Keratinocyte (primary cell): ENCODE results near the gene ZFP36L2. TPM values are rescaled to one million over a fixed set of nuclear protein-coding genes. Genes with fewer than 3 reads are reported as not detected.

Source experiments
- DNase-seq: peaks from one replicate; pipeline ENCODE4 v3.0.0-alpha.2; 2011; ENCODE audit warnings: low read depth, missing footprints, low spot score
- FAIRE-seq: peaks from 2 replicates; lab custom pipeline; 2011; peaks lifted over from hg19 to GRCh38; lab: Jason Lieb, UNC
- H2AFZ ChIP-seq: 2 replicates; pipeline ENCODE4 v1.6.0; 2012; ENCODE audit warnings: low read length, control low read depth, inconsistent platforms; ENCODE audit not compliant: control insufficient read depth
- H3K27ac ChIP-seq: 2 replicates; pipeline ENCODE4 v1.5.1; 2011; ENCODE audit warnings: low read length; ENCODE audit not compliant: control insufficient read depth, insufficient read depth
- H3K27me3 ChIP-seq: 3 replicates; pipeline ENCODE4 v1.6.0; 2011; ENCODE audit warnings: low read length; ENCODE audit not compliant: control insufficient read depth, insufficient read depth; ENCODE audit errors: extremely low read depth
- H3K36me3 ChIP-seq, 2 experiments: 2 replicates in 1 of 2; 3 replicates in 1 of 2; pipeline ENCODE4 v1.5.1; 2011; ENCODE audit warnings: low read length in 2 of 2, mild to moderate bottlenecking in 1 of 2; ENCODE audit not compliant: control insufficient read depth in 2 of 2, insufficient read depth in 2 of 2; ENCODE audit errors: extremely low read depth in 1 of 2
- H3K4me1 ChIP-seq: 3 replicates; pipeline ENCODE4 v1.5.1; 2011; ENCODE audit warnings: low read length; ENCODE audit not compliant: control insufficient read depth, insufficient read depth; ENCODE audit errors: extremely low read depth
- H3K4me2 ChIP-seq: 3 replicates; pipeline ENCODE4 v1.6.0; 2011; ENCODE audit warnings: low read depth, low read length; ENCODE audit not compliant: control insufficient read depth, insufficient read depth; ENCODE audit errors: extremely low read depth
- H3K4me3 ChIP-seq, 3 experiments: fragments of 200-600 bp in 1 of 3; sonication (generic) in 1 of 3; 2 replicates in 2 of 3; 3 replicates in 1 of 3; pipeline ENCODE4 v1.5.1; 2011 to 2016; ENCODE audit warnings: low read length in 3 of 3, mild to moderate bottlenecking in 3 of 3, control low read depth in 2 of 3, inconsistent platforms in 1 of 3, low read depth in 1 of 3, mixed read lengths in 1 of 3, mixed run types in 1 of 3, moderate library complexity in 1 of 3; ENCODE audit not compliant: control insufficient read depth in 2 of 3, insufficient read depth in 2 of 3; ENCODE audit errors: extremely low read depth in 1 of 3
- H3K79me2 ChIP-seq: 2 replicates; pipeline ENCODE4 v1.6.0; 2012; ENCODE audit warnings: low read length; ENCODE audit not compliant: control insufficient read depth, insufficient read depth
- H3K9ac ChIP-seq: 3 replicates; pipeline ENCODE4 v1.6.0; 2011; ENCODE audit warnings: low read length; ENCODE audit not compliant: control insufficient read depth, insufficient read depth; ENCODE audit errors: extremely low read depth
- H3K9me1 ChIP-seq: 3 replicates; pipeline ENCODE4 v1.6.0; 2011; ENCODE audit warnings: low read length; ENCODE audit not compliant: control insufficient read depth, insufficient read depth; ENCODE audit errors: extremely low read depth
- H3K9me3 ChIP-seq: 2 replicates; pipeline ENCODE4 v1.5.1; 2012; ENCODE audit warnings: low read depth, low read length; ENCODE audit not compliant: control insufficient read depth
- H4K20me1 ChIP-seq: 3 replicates; pipeline ENCODE4 v1.6.0; 2011; ENCODE audit warnings: low read length; ENCODE audit not compliant: control insufficient read depth, insufficient read depth; ENCODE audit errors: extremely low read depth
- CTCF ChIP-seq, 3 experiments: IDR thresholded peaks in 1 of 3; conservative IDR thresholded peaks in 1 of 3; optimal IDR thresholded peaks in 1 of 3; 2 replicates in 2 of 3; 3 replicates in 1 of 3; pipeline versions ENCODE3 to v1.5.1; 2011; ENCODE audit warnings: low read length in 3 of 3, mild to moderate bottlenecking in 3 of 3, moderate library complexity in 2 of 3, control low read depth in 1 of 3, inconsistent platforms in 1 of 3; ENCODE audit not compliant: insufficient read depth in 2 of 3; ENCODE audit errors: extremely low read depth in 1 of 3
- EZH2 ChIP-seq: IDR thresholded peaks from one replicate; pipeline ENCODE4 v1.6.1; 2012; ENCODE audit warnings: inconsistent platforms, mild to moderate bottlenecking, low read length, moderate library complexity
- dilution Hi-C: fragments of 300-500 bp; cut with MboI; formaldehyde crosslinking; loops from one replicate; pipeline ENCODE4 v1.7.0; 2020; ENCODE audit warnings: low sequenced_read_pairs; ENCODE audit not compliant: extremely low pct_ligation_motif_present
- polyA plus RNA-seq, 5 experiments: library from polyadenylated mRNA; depleted of rRNA in 3 of 5; stranded (reverse) in 3 of 5; stranded (forward) in 1 of 5; unstranded in 1 of 5; fragments of >200 nt; gene quantifications; 1 replicate in 1 of 5; 2 replicates in 3 of 5; 3 replicates in 1 of 5; pipeline versions ENCODE4 v1.2.1 to v1.2.3, GENCODE V29; 2011 to 2012; ENCODE audit warnings: missing spikeins in 2 of 5, low read depth in 1 of 5, low replicate concordance in 1 of 5

ZFP36L2 gene
- polyA plus RNA-seq, 1 donor (not counting 4 experiments of a cell fraction or from before 2014, with no cell fraction given), result 52.4 TPM

- no peaks in the 10 kb centered on the region for H3K9me1 ChIP-seq
- no peaks in the 10 kb centered on the region for H4K20me1 ChIP-seq
- peak overlapping the region; percentile 58 for H3K9ac ChIP-seq
- no peak for DNase-seq
- peak overlapping the region in 1 of 3 experiments; percentile 16 for H3K4me3 ChIP-seq
- no peak for TF ChIP-seq CTCF (optimal IDR thresholded peaks at IDR 0.05 in 1 of 3, IDR thresholded peaks at IDR 0.05 in 1 of 3, conservative IDR thresholded peaks at IDR 0.05 in 1 of 3; ENCODE audit: extremely low read depth in 1 of 3, insufficient read depth in 2 of 3, low read length in 3 of 3)
- no peak for TF ChIP-seq EZH2
- no peaks in the 10 kb centered on the region for H3K27me3 ChIP-seq
- peak overlapping the region; percentile 65 for H3K27ac ChIP-seq
- no peaks in the 10 kb centered on the region for H3K79me2 ChIP-seq
- peak overlapping the region; percentile 72 for H2AFZ ChIP-seq
- FAIRE-seq, result no peak
- H3K36me3 ChIP-seq, result no peaks in the 10 kb centered on the region
- peaks cover 2% of the 10 kb centered on the region for H3K9me3 ChIP-seq
- peak overlapping the region; percentile 52 for H3K4me2 ChIP-seq
- dilution Hi-C loops, result no loop called here
- H3K4me1 ChIP-seq, result peaks cover 29% of the 10 kb centered on the region
These were observed 47.5 kb downstream of the ZFP36L2 start for GRCh38 chr2:43178602-43179542.

GRCh38 chr2:43178055-43178598, 48.3 kb downstream of the ZFP36L2 start:
- peaks cover 2% of the 10 kb centered on the region for H3K9me3 ChIP-seq
- no peaks in the 10 kb centered on the region for H3K79me2 ChIP-seq
- H3K4me2 ChIP-seq, result no peak overlapping the region
- H3K4me3 ChIP-seq, result no peak overlapping the region
- dilution Hi-C loops, result no loop called here
- H3K36me3 ChIP-seq, result no peaks in the 10 kb centered on the region
- peak overlapping the region; percentile 65 for H3K27ac ChIP-seq
- no peak overlapping the region for H2AFZ ChIP-seq
- H4K20me1 ChIP-seq, result no peaks in the 10 kb centered on the region
- H3K9ac ChIP-seq, result peak overlapping the region; percentile 58
- FAIRE-seq (no peak), DNase-seq (no peak)
- no peaks in the 10 kb centered on the region for H3K9me1 ChIP-seq
- H3K27me3 ChIP-seq, result no peaks in the 10 kb centered on the region
- peaks cover 29% of the 10 kb centered on the region for H3K4me1 ChIP-seq
- TF ChIP-seq EZH2 (no peak), CTCF (optimal IDR thresholded peaks at IDR 0.05 in 1 of 3, IDR thresholded peaks at IDR 0.05 in 1 of 3, conservative IDR thresholded peaks at IDR 0.05 in 1 of 3; ENCODE audit: extremely low read depth in 1 of 3, insufficient read depth in 2 of 3, low read length in 3 of 3) (no peak)
